Neural progenitor cell (in vitro differentiated cells): ENCODE results near the gene FRAS1.

ENCODE experiments used
- EZH2 ChIP-seq: fragments of 200-600 bp; sonication (generic); IDR thresholded peaks from 2 replicates; pipeline ENCODE4 v1.6.1; 2017; ENCODE audit warnings: antibody characterized with exemption, mild to moderate bottlenecking, moderate library complexity
- EZH2phosphoT487 ChIP-seq: fragments of 200-600 bp; sonication (generic); IDR thresholded peaks from 2 replicates; pipeline ENCODE4 v1.6.1; 2017; ENCODE audit warnings: antibody characterized with exemption
- TF ChIP-seq, protein P1 (sequence below): fragments of 200-600 bp; sonication (generic); IDR thresholded peaks from 2 replicates; pipeline ENCODE4 v1.5.1; 2017; ENCODE audit warnings: antibody characterized with exemption, mild to moderate bottlenecking

DNA sequence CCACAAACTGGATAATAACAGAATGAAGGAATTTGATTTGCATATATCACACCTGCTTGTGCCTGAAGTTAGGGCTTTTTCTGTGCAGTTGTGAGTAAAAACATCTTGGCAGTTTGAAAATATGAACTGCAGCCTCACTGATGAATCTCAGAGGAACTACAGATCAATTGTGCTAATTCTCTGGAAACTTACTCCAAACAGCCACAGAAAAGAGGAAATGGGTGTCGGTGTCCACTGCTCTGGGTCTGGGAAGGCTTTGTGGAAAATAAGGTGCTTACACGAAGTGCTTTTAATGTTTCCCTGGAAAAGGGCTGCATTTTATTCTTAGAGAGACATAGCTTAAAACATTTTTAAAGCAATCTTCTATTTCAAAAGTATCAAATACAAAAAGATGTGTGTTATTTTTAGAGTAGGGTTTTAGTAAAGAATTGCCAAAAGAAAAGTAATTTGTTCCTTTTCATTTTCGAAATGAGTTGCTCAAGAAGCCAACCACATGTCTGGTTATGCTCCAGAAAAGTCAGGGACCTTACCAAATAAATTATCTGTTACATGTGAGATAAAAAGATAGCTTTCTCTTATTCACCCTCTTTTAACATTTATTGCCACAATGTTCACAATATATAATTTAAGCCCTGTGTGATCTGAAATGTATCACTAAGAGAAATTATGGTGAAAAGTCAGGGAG is 240.1 kb downstream of the FRAS1 start:
- TF ChIP-seq, protein P1, sequence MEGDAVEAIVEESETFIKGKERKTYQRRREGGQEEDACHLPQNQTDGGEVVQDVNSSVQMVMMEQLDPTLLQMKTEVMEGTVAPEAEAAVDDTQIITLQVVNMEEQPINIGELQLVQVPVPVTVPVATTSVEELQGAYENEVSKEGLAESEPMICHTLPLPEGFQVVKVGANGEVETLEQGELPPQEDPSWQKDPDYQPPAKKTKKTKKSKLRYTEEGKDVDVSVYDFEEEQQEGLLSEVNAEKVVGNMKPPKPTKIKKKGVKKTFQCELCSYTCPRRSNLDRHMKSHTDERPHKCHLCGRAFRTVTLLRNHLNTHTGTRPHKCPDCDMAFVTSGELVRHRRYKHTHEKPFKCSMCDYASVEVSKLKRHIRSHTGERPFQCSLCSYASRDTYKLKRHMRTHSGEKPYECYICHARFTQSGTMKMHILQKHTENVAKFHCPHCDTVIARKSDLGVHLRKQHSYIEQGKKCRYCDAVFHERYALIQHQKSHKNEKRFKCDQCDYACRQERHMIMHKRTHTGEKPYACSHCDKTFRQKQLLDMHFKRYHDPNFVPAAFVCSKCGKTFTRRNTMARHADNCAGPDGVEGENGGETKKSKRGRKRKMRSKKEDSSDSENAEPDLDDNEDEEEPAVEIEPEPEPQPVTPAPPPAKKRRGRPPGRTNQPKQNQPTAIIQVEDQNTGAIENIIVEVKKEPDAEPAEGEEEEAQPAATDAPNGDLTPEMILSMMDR = no peak
- no peak for TF ChIP-seq EZH2
- no peak for TF ChIP-seq EZH2phosphoT487
